GM19099 (cell line): ENCODE measurements around the gene RCC1.
A peak's percentile ranks its signal among the peaks of the same experiment; 100 is the strongest.

Source experiments
- POLR2A ChIP-seq: IDR thresholded peaks from 3 replicates; pipeline ENCODE4 v1.6.1; 2011; ENCODE audit warnings: low read depth; ENCODE audit not compliant: insufficient read length; ENCODE audit errors: extremely low read depth

Gene RCC1

DNA sequence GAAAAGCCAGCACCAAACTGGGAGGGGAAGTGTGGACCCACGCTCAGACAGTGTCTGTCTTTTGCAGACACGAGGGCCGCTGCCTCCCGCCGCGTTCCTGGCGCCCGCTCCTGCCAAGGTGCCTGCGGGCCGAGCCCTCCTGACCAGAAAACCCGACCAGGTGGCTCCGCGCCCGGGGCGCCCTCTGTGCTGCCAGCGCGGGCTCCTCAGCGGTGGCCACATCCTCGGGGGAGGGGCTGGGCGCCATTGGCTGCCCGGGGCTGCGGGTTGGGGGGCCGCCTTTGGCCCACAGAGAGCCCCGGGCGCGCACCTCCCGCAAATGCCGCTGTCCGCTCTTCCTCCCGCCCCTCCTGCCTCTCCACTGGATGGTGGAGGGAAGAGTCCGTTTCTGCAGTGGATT is 24.6 kb downstream of the RCC1 start:
- TF ChIP-seq POLR2A, result no peak

DNA sequence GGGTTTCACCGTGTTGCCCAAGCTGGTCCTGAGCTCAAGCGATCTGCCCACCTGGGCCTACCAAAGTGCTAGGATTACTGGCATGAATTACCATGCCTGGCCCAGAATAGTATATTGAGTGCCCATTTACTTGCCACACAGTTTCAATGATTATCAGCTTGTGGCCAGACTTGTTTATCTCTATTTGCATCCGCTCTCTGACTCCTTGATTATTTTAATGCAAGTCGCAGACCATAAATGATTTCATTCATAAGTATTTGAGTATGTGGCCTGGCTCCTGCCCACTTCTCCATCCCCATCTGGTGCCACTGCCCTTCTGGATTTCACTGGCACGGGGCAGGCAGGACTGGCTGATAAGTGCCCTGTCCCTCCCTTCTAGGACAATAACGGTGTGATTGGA is 28.8 kb downstream of the RCC1 start:
- no peak for TF ChIP-seq POLR2A

DNA sequence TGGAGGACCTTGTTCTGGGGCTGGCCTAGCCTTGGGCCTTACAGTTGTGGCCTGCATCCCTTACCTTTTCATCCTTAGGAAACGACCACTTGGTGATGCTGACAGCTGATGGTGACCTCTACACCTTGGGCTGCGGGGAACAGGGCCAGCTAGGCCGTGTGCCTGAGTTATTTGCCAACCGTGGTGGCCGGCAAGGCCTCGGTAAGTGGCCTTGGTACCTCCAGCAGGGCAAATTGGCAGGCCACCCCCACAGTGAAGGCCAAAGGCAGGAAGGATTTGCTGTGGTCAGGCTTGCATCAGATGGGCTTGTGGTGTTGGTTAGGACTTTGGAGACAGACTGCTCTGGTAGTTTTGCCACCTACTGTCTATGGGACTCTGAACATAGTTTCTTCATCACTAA is 29.3 kb downstream of the RCC1 start:
- no peak for TF ChIP-seq POLR2A

- no peak for TF ChIP-seq POLR2A
Measured at GRCh38 chr1:28537457-28538199, 31.8 kb downstream of the RCC1 start.

GRCh38 chr1:28538286-28538685 is 32.4 kb downstream of the RCC1 start:
- TF ChIP-seq POLR2A, result no peak

DNA sequence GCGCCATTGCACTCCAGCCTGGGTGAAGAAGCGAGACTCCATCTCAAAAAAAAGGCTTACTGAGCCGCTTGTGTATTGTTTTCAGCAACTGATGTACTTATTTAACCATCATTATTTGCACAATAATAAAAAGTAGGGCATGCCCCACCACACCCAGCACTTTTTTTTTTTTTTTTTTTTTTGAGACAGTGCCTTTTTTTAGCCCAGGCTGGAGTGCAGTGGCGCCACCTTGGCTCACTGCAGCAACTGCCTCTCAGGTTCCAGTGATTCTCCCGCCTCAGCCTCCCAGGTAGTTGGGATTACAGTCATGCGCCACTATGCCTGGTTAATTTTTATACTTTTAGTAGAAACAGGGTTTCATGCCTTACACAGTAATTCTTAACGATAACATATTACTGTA is 34.8 kb downstream of the RCC1 start:
- no peak for TF ChIP-seq POLR2A

GRCh38 chr1:28545246-28545628 is 39.4 kb downstream of the RCC1 start:
- TF ChIP-seq POLR2A, result no peak

GRCh38 chr1:28548318-28548717 is 42.5 kb downstream of the RCC1 start:
- no peak for TF ChIP-seq POLR2A

- TF ChIP-seq POLR2A, result no peak
Measured at GRCh38 chr1:28551381-28551780, 45.5 kb downstream of the RCC1 start.

GRCh38 chr1:28552758-28553663 is 47.2 kb downstream of the RCC1 start, which contains the start of gene TRNAU1AP:
Gene TRNAU1AP, plus strand, starts transcription at chr1:28553085. Its CDS starts 26 bp downstream, at chr1:28553111.
- TF ChIP-seq POLR2A, result peak; percentile 85

- no peak for TF ChIP-seq POLR2A
Measured at GRCh38 chr1:28560886-28561285, 55.0 kb downstream of the RCC1 start.

- TF ChIP-seq POLR2A, result no peak
Measured at GRCh38 chr1:28564310-28564709, 58.5 kb downstream of the RCC1 start.

DNA sequence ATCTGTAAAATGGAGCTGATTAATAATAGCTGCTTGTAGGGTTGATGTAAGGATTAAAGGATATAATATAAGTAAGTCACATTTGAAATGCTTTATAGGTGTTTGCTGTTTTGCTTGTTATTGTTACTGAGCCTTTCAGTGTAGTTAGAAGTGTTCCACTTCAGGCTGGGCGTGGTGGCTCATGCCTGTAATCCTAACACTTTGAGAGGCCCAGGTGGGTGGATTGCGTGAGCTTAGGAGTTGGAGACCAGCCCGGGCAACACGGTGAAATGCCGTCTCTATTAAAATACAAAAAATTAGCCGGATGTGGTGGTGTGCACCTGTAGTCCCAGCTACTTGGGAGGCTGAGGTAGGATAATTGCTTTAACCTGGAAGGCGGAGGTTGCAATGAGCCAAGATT is 59.2 kb downstream of the RCC1 start:
- no peak for TF ChIP-seq POLR2A

GRCh38 chr1:28565726-28566125 is 59.9 kb downstream of the RCC1 start:
- no peak for TF ChIP-seq POLR2A

GRCh38 chr1:28566931-28567330 is 61.1 kb downstream of the RCC1 start:
- TF ChIP-seq POLR2A, result no peak

DNA sequence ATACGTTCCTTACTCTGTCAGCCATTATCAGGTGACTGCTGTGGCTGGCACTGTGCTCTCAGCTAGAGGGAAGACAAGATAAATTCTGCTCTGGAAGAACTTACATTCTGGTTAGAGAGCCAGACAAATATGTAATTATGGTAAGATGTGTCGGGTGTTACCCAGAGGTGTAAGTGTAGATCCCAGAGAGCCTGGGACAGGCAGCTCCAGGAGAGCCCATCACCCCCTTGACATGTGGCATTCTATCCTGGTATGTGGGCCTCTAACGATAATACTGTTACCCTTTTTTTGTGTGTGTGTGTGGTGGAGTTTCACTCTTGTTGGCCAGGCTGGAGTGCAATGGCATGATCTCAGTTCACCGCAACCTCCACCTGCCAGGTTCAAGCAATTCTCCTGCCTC is 66.1 kb downstream of the RCC1 start:
- no peak for TF ChIP-seq POLR2A
